Cardiac septum (tissue), 1 donor: ENCODE results near the gene CD58. TPM values are rescaled to one million over a fixed set of nuclear protein-coding genes. Genes with fewer than 3 reads are reported as not detected.
A peak's percentile ranks its signal among the peaks of the same experiment; 100 is the strongest.
"Not testable (repeated sequence)": the region's sequence is repeated elsewhere in the genome, so short reads cannot be mapped to it uniquely, and the experiment has no call there.

Experiments used
- DNase-seq: peaks from one replicate; pipeline ENCODE4 v3.0.0-alpha.2; 2020; ENCODE audit warnings: low spot score
- intact Hi-C: fragments of 100-400 bp; cut with DNase I; formaldehyde crosslinking; loops from one replicate; pipeline ENCODE4 v1.14.0; 2022
- long read RNA-seq: library from polyadenylated mRNA; unstranded; transcript quantifications from one replicate; pipeline ENCODE4 v2.0.0, GENCODE V29; 2021
- total RNA-seq: library from RNA; stranded (reverse); fragmentation: NEBNext Ultra II Directional; extraction: Animal tissue kit (Norgen Biotek cat#: 25700); gene quantifications from one replicate; pipeline ENCODE4 v1.2.1, GENCODE V29; 2021
- donor health status: DM: no; HTN: no; CAD: no.

The CD58 gene, protein sequence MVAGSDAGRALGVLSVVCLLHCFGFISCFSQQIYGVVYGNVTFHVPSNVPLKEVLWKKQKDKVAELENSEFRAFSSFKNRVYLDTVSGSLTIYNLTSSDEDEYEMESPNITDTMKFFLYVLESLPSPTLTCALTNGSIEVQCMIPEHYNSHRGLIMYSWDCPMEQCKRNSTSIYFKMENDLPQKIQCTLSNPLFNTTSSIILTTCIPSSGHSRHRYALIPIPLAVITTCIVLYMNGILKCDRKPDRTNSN
- 25.3 TPM for total RNA-seq
- long read RNA-seq, transcript CD58-202 (6 exons, 1,098 nt): major isoform, 29 of 45 reads
- long read RNA-seq, transcript CD58-201 (4 exons, 892 nt): minor isoform, 8 of 45 reads
- long read RNA-seq, partial matches to known transcripts: 1 of 45 reads
- long read RNA-seq, other reads (novel, unspliced or antisense): 5 of 45 reads

DNA sequence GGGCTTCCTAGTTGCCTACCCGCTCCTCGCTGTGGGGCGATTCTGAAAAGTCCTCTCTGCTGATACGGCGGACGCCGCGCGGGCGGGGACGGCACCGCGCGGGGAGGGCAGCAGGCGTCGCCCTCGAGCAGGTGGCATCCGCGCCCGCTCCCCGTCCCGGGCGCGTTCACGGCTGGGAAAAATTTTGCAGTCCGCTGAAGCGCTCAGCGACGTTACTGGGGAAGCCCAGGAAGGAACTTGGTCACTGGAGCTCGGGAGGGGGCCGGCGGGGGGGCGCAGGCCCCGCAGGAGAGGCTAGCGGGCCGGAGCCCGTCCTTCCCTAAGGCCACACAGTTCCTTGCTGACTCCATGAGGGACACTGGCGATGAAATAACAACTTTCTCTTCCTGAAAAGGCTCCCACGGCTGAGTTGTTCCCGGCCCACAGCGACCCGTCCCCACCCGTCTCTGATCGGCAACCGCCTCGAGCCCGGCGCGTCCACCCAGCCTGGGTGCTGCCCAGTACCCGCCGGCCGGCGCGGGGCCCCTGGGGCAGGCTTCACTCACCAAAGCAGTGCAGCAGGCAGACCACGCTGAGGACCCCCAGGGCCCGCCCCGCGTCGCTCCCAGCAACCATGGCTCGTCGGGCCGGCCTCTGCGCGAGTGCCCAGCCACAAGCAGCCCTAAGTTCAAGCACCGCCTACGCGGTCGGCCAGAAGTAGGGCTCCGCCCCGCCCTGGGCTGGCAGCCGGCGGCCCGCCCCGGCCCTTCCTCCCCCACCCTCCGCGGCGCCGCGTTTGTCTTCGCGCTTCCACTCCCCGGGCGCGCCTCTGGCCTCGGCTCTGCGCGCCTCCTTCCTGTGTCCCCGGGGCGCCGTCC lies at the start of gene CD58:
CD58 (minus strand) TSS at position 669 of the 857 bp plus-strand sequence; CDS start at position 615, 54 bp downstream.
- intact Hi-C loops: loop anchor here (5.0 to 10.0 kb wide), 3 partner anchors 97 to 344 kb away; partner anchors contain the start of gene IGSF3
- peak; percentile 97 for DNase-seq

DNA sequence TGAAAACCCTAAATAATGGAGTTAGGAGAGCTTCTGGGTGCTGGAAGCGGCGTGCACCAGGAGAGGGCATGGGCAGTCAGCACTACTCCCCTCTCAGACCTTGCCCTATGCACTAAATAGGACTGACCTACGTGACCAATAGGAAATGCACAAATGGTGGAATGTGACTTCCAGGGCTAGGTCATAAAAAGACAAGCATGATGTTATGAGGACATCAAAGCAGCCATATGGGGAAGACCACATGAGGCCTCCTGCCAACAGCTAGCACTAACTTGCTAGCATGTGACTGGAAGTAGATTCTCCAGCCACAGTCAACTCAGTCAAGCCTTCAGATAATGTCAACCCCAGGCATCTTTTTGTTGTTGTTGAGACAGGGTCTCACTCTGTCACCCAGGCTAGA lies 49.6 kb upstream of the CD58 start:
- DNase-seq, intact Hi-C loops: not testable (repeated sequence)

DNA sequence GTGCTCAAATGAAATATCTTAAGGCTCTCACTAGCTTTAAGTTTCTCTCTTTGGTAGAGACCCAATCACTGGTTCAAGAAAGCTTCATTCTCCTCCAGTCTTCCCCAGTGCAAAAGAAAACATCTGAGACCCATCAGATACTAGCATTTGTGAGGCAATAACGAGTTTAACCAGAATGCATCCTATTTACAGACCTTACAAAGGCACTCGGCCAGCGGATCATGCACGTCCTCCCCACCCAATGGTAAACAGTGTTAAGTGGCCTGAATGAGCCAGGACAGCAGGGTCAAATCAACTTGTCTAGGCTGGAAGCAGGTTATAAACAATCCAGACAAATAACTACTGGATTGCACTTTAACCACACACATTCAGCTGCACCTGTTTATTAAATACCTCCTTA lies 48.3 kb upstream of the CD58 start:
- intact Hi-C loops, DNase-seq: not testable (repeated sequence)

DNA sequence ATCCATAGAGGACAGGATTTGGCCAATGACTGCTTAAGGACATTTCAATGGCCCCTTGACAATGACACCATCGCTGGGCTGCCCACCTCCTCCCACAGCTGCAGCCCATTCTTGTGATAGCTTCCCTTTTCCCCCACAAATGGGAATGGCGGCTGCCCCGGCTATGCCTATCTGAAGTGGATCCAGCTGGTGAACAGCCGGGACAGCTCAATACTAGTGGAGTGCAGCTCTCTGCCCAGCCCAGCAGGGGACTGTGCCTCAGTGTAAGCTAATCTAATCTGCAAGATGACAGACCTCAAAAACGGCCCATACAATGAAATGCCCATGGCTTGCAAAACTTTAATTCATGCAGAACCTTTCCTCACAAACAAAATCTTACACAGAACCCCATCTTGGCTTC lies 47.0 kb upstream of the CD58 start:
- DNase-seq: not testable (repeated sequence)

DNA sequence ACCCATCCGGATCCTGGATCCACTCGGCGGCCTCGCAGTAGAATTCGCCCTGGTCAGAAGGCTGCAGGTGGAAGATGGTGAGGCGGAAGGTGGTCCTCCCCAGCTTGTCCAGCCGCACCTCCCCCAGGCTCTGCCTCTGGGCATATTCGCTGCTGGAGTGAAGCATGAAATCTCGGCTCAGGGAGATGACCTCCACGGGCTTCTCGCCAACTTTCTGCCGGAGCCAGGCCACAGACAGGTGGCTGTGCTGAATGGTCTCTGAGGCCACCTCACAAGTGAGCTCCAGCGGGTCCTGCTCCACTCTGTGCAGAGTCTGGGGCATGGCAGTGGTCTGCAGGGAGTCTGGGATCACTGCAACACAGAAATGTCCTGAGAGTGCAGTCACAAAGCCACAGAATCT lies 43.0 kb upstream of the CD58 start:
- intact Hi-C loops, DNase-seq: not testable (repeated sequence)

More for the DNA sequence above, 47.0 kb upstream of the CD58 start:
- intact Hi-C loops: not testable (repeated sequence)

DNA sequence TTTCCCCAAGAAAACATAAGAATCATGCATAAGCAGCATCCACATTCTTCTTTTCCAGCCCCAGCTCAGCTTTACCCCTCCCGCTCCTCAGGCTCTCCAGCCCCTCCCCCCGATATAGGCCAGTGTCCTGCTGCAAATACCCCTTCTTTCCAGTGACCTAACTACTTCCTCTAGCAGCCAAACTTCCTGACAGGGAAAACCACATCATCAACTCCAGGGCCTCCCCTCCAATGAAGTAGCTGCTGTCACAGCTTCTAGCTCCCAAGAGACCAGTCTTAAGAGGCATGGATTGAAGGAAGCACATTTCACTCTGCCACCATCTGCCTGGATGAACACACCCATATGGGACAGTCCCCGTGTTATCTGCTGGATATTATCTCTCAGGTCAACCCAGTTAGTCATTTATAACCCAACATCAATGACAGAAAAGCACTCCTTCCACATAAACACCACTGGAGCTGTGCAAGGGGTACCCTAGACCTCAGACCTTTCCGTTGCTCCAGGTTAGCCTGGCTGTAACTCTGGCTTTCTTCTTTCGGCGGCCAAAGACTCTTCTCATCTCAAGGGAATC lies 39.1 kb upstream of the CD58 start:
- DNase-seq, intact Hi-C loops: not testable (repeated sequence)

DNA sequence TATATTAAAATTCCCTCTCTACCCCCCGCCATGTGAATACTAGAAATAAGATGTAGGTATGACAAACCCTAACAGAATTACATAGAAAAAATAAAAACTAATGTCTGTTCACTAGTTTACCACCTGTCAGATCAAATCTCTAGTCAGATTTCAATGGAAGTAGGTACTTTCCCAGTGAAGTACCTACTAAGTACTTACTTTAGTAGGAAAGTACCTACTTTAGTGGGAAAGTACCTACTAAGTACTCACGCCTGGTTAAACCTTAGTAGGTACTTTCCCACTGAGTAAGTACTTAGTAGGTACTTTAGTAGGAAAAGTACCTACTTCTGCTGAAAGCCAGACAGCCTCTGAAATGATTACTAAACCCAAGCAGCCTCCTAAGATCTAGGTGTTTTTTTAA lies 38.0 kb upstream of the CD58 start:
- DNase-seq, intact Hi-C loops: not testable (repeated sequence)

DNA sequence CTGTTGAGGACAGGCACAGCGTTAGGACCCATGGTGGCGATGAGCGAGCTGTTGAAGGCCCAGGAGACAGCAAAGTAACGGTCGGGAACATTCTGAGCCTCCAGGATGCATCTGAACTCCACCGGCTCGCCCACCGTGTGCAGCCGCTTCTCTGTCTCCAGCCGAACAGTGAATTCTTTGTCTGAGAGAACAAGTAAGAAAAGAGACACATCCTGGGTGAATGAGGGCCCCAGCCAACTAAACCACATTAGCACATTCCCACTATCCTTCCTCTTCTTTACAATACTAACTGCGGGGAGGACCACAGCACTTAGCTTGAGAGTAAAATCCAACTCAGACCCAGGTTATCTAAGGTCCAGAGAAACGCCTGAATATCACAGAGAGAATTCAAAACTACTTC lies 37.3 kb upstream of the CD58 start:
- intact Hi-C loops, DNase-seq: not testable (repeated sequence)

DNA sequence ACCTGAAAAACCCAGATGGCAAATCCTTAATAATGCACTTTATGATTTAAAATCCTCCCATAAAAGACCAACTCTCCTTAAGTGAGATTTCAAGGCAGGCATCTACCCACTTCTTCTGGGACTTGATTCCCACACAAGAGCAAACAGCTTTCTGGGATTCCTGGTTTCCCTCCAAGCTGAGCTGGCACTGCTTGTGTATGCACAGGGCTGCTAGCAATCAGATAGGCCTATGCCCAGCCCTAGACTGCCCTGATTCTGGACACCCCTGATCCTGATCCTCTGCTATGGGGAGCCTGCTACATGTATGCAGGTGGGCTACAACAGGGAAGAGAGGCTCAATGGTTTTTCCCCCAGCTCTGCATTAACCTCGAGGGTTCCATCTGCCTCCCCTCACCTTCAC lies 36.6 kb upstream of the CD58 start:
- DNase-seq, intact Hi-C loops: not testable (repeated sequence)

DNA sequence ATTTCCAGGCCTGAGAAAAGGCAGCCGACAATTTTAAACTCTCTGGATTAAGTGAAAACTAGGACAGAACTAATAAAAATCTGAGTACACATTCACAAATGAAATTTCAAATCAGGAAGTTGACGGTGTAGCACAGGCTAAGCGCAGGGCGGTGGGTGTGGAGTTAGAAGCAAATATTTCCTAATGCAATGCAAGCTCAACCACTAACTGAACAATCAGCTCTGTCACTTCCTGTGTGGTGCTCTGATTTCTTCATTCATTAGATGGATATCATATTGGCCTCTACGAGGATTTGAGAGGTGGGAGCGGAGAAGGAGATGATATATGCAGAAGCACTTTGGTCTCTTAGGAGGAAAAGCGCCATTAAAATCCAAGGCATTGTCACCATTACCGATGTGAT lies 35.2 kb upstream of the CD58 start:
- intact Hi-C loops: not testable (repeated sequence)

DNA sequence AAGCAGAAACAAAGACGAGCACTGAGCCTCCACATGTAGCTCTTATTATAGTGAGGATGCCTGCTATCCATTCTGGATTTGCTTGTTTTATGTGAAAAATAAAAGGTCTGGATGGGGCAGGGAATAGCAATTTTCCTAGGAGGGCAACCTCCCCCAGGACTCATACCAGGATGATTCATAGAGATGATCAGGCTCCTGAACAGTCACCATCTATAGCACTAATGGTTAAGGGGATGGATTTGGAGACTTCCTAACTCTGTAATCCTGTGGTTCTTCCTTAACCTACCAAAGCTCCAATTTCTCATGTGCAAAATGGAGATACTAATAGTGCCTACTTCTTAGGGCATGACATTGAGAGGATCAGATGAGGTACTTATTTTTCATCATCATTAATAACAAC lies 34.5 kb upstream of the CD58 start:
- DNase-seq: no peak
- intact Hi-C loops: no loop called here

More for the DNA sequence above, 35.2 kb upstream of the CD58 start:
- not testable (repeated sequence) for DNase-seq

DNA sequence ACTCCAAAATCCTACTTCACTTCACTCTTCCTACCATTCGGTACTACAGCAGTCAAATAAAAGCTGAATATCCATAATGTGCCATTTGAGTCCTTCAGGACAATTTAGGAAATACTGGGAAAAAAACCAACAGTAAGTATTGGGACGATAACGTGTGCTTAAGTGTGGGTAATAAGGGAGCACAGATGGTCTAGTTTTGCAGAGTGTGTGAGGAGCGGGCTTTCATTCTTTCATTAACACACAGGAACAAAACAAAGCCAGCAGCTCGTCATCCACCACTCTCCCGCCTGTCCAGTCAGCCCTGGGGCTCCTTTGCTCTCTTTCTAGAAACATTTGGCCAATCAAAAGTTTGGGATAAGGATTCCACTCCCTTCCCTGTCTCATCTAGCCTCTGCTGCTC lies 33.6 kb upstream of the CD58 start:
- intact Hi-C loops, DNase-seq: not testable (repeated sequence)

DNA sequence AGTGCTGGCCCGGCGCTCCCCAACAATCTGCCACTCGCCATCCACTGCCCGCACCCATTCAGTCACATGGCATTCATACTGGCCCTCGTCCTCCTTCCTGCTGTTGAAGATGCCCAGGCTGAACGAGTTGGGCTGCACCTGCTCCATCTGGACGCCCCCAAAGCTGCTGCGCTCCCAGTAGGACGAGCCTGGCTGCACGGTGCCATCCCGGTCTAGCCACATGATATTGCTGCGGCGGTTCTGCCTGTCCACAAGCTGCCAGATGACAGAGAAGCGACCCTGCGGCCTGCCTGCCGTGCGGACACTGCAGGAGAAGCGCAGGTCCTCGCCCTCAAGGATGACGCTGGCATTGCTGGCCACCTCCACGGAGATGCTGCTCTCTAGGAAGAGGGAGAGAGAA lies 32.8 kb upstream of the CD58 start:
- intact Hi-C loops, DNase-seq: not testable (repeated sequence)

DNA sequence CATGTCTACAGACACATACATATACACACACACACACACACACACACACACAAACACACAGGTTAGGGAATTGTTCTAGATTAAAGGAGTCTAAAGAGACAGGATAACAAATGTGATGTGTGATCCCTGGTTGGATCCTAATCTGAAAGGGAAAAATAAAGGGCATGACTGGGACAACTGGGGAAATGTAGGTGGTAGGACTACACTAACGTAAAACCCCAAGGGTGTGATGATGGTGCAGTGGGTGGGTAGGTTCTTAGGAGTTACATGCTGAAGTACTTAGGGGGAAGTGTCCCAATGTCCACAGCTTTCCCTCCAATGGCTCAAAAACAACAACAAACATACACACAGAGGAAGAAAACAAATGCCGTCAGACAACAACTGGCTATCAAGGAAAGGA lies 28.5 kb upstream of the CD58 start:
- intact Hi-C loops, DNase-seq: not testable (repeated sequence)

DNA sequence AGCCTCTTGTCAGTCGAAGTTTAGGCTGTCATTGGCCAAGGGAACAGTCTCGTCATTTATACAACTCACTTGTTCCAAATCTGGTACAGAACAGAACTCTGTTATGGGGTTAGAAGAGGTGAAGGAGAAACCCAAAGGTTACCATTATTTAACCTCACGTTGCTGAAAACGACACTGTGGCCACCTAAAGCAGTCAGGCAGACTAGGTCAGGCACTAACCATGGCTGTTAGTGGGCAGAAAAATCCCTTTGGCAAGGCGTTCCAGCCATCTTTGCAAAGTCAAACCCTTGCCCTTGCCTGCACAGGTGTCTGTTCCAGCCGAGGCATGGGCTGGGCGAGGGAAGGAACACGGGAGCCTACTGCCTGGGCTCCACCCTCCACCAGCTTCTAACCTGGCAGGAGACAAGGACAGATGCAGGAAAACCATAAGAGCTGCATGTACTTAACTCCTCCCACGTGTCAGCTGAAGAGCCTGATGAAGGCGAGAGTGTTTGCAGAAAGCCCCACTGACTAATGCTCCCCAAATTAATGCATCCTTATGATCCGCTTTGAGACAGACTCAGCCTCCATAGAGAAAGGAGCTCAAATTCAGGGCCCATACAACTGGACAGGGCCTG lies 27.7 kb upstream of the CD58 start:
- DNase-seq: not testable (repeated sequence)

DNA sequence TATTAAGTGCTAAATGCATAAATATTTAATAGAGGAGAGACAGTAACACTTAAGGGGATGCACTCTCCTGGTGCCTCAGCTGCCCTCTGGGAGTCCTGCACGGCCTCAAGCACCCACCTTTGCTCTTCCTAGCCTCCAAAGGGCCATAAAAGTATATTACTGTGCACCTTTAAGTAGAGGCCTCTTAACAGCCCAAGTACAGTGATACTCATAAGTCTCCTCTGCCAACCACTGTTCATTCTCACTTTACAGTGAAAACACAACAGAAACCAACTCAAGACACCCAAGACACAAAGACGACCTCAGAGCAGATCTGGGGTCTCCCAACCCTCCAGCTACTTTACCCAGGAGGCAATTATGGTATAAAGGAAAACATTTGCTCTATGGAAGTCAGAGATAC lies 26.6 kb upstream of the CD58 start:
- intact Hi-C loops, DNase-seq: not testable (repeated sequence)

More for the DNA sequence above, 27.7 kb upstream of the CD58 start:
- intact Hi-C loops: not testable (repeated sequence)

DNA sequence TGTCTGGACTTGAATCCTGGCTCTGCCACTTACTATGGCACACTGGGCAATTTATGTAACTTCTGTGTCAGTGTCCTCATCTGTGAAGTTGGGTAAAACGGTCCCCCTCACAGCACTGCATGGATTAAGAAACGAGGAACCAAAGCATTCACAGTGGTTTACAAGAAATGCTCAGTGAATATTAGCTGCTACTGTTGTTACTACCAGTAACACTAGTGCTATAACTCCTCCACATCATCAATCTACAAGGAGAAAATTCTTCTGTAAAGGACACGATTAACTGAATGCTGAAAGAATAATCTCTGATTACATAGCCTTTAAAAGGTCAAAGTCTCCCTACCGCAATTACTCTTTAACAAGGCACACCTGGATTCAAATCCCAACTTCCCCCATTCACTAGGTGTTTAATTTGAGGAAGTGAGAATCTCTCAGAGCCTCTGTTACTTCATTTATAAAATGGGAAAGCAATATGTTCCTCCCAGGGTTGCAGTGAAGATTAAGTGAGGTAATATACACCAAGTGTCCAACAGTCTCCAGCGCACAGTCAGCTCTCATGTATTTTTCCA lies 26.0 kb upstream of the CD58 start:
- not testable (repeated sequence) for DNase-seq
- intact Hi-C loops: loop anchor here (1.0 kb wide), 1 partner anchor 22 kb away; no protein-coding TSS in a partner anchor

DNA sequence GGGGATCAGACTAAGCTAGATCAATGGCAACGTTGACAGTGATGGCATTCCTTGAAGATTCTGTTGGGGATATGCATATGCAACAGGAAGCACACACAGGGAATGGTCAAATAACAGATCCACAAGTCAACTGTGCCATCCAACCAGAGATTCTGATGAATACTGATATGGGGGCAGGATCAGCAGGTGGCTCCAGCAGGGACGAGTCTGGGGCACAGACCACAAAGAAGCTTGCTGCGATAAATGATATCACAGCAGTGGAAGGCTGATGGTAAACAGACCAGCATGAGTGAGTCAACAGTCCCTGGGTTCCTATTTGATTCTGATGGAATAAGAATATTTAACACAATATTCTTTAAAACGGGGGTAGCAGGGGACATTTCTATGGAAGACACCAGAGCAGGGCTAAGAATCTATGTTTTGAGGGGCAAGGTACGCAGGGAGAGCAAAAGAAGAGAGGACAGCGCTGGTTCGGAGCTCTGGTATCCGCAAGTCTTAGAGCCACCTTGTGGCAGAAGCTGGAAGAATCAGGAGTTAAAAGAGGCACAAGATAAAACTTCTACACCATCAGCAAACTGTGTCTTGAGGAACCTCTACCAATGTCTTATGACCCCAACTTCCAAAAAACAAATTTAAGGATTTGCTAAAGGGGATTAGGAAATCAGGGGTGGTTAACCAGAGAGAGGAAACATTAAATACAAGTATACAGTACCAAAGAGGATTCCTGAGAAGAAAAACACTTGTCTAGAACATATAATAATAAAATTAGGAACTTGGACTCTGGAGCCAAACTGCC lies 25.3 kb upstream of the CD58 start:
- intact Hi-C loops: loop anchor here (1.0 kb wide), 1 partner anchor 21 kb away; no protein-coding TSS in a partner anchor
- DNase-seq: not testable (repeated sequence)
